ENCODE data around the gene NMRAL1. TPM values are rescaled to one million over a fixed set of nuclear protein-coding genes. Genes with fewer than 3 reads are reported as not detected.

Gene NMRAL1
- total RNA-seq, 1 donor from 2014 or later = 43.5 TPM

- intact Hi-C loops (cut with DNase I) = no loop called here
- Histone ChIP-seq H3K27me3 (ENCODE audit: low read depth) (no peaks in the 10 kb centered on the region), H3K4me1 (no peaks in the 10 kb centered on the region), H3K4me3 (no peak overlapping the region), H3K27ac (no peak overlapping the region), H3K9me3 (no peaks in the 10 kb centered on the region), H3K36me3 (peaks cover 60% of the 10 kb centered on the region)
- ATAC-seq = no peak
- no peak for TF ChIP-seq CTCF (IDR thresholded peaks at IDR 0.05)
- DNase-seq = no peak
Observed at GRCh38 chr16:4433228-4433627, 41.2 kb downstream of the NMRAL1 start.

GRCh38 chr16:4431023-4431422 is 43.4 kb downstream of the NMRAL1 start:
- no peak for DNase-seq
- H3K27me3 ChIP-seq (ENCODE audit: low read depth) = no peaks in the 10 kb centered on the region
- H3K27ac ChIP-seq = no peak overlapping the region
- TF ChIP-seq CTCF (IDR thresholded peaks at IDR 0.05) = no peak
- no peak overlapping the region for H3K4me3 ChIP-seq
- intact Hi-C loops (cut with DNase I) = no loop called here
- no peak for ATAC-seq
- peaks cover 9% of the 10 kb centered on the region for H3K4me1 ChIP-seq
- H3K9me3 ChIP-seq = no peaks in the 10 kb centered on the region
- peaks cover 38% of the 10 kb centered on the region for H3K36me3 ChIP-seq

- Histone ChIP-seq H3K4me3 (no peak overlapping the region), H3K27me3 (ENCODE audit: low read depth) (no peaks in the 10 kb centered on the region), H3K4me1 (peaks cover 15% of the 10 kb centered on the region), H3K36me3 (peaks cover 15% of the 10 kb centered on the region), H3K27ac (no peak overlapping the region), H3K9me3 (no peaks in the 10 kb centered on the region)
- DNase-seq (no peak), ATAC-seq (no peak)
- TF ChIP-seq CTCF (IDR thresholded peaks at IDR 0.05) = no peak
- intact Hi-C loops (cut with DNase I) = no loop called here
Observed at GRCh38 chr16:4428500-4428899, 45.9 kb downstream of the NMRAL1 start.

GRCh38 chr16:4426722-4427372 is 47.6 kb downstream of the NMRAL1 start:
- H3K4me1 ChIP-seq = peaks cover 15% of the 10 kb centered on the region
- intact Hi-C loops (cut with DNase I) = no loop called here
- peaks cover 12% of the 10 kb centered on the region for H3K36me3 ChIP-seq
- peak overlapping the region; percentile 95 for H3K4me3 ChIP-seq
- no peaks in the 10 kb centered on the region for H3K27me3 ChIP-seq (ENCODE audit: low read depth)
- no peak for ATAC-seq
- no peak overlapping the region for H3K27ac ChIP-seq
- no peak for DNase-seq
- H3K9me3 ChIP-seq = no peaks in the 10 kb centered on the region
- no peak for TF ChIP-seq CTCF (IDR thresholded peaks at IDR 0.05)

- Histone ChIP-seq H3K27ac (peak overlapping the region; percentile 97), H3K4me1 (peaks cover 15% of the 10 kb centered on the region), H3K27me3 (ENCODE audit: low read depth) (no peaks in the 10 kb centered on the region), H3K36me3 (peaks cover 5% of the 10 kb centered on the region), H3K9me3 (no peaks in the 10 kb centered on the region), H3K4me3 (peak overlapping the region; percentile 95)
- no peak for DNase-seq
- intact Hi-C loops (cut with DNase I) = no loop called here
- TF ChIP-seq CTCF (IDR thresholded peaks at IDR 0.05) = no peak
- peak in 1 of 2 donors; percentile 49 for ATAC-seq
Observed at GRCh38 chr16:4426021-4426684, 48.3 kb downstream of the NMRAL1 start.

Measured in lower lobe of right lung (tissue), 2 donors.